ENCODE results near the gene PPP1CA. TPM values are rescaled to one million over a fixed set of nuclear protein-coding genes. Genes with fewer than 3 reads are reported as not detected.

PPP1CA gene
- total and polyA plus RNA-seq, 2 donors (not counting 1 experiment from before 2014, with no cell fraction given): 218 to 251 TPM

DNA sequence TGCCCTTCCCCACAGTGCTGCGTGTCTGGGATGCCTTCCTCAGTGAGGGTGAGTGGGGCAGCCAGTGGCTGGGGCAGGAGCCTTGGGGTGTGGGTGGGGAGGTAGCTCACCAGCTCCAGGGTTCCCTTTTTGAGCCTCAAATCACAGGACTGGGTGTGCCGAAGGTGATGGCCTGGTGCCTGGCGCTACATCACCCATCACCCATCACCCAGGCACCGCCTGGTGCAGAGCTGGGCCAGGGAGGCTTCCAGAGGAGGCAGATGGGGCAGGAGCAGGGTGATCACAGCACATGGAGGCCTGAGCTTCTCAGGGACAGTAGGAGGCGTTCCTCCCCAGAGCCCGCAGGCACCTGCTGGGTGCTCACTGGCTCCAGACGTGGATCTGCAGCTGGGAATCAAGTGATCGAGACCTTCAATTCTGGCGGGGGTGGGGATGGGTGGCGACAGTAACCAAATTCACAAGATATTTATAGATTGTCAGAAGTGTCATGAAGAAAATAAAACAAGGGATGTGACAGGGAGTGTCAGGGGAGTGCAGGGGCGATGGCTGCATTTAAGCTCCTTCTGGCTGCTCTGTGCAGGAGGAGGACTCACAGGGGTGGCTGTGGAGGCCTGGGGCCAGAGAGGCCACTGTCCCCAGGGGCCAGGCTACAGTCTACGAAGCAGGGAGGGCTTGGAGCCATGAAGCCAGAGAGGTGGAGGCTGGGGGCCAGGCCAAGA lies 5.5 kb upstream of the PPP1CA start:
- peak overlapping the region; percentile 100 for H3K27ac Mint-ChIP-seq
- peak overlapping the region; percentile 83 to 88 for H3K27ac ChIP-seq (ENCODE audit: low read length in 2 of 2)
- ATAC-seq (ENCODE audit: low read depth) (no peak), DNase-seq (peak; percentile 51)
- 16% methylated on average over 4 of the region's 12 CpGs for WGBS (ENCODE audit: insufficient coverage)
- peak overlapping the region in 4 of 5 experiments; percentile 7 to 96 (median 36) for H3K4me3 ChIP-seq (ENCODE audit: control extremely low read depth in 1 of 5, extremely low read depth in 1 of 5, insufficient read depth in 1 of 5, low read depth in 2 of 5, low read length in 4 of 5)
- H3K4me1 Mint-ChIP-seq: peaks cover 84% of the 10 kb centered on the region
- ChIA-PET POLR2A (interaction anchor here (0.6 to 4.2 kb wide), 9 partner anchors 9 to 77 kb away, joined by 3 to 78 read pairs (median 5); partner anchors contain the start of genes PTPRCAP, RAD9A, RPS6KB2 and TMEM134), CTCF (interaction anchor here (0.8 to 3.4 kb wide), 9 partner anchors 8 to 65 kb away, joined by 3 to 18 read pairs (median 4); partner anchors contain the start of genes CARNS1, PTPRCAP and RAD9A)
- no peak overlapping the region for H2AFZ ChIP-seq (ENCODE audit: insufficient read depth, low read depth, low read length, poor library complexity, severe bottlenecking)
- peaks cover 77% of the 10 kb centered on the region for H3K79me2 ChIP-seq (ENCODE audit: control insufficient read depth, insufficient read depth, low read length)
- peak overlapping the region; percentile 89 for H3K4me2 ChIP-seq (replicated peaks; ENCODE audit: low read depth, low read length, poor library complexity, severe bottlenecking)
- H3K36me3 ChIP-seq (replicated peaks in 1 of 2; ENCODE audit: control extremely low read depth in 1 of 2, control insufficient read depth in 1 of 2, extremely low read depth in 1 of 2, insufficient read depth in 2 of 2, low read length in 1 of 2): peaks cover 0 to 49% of the 10 kb centered on the region in 2 experiments
- H4K20me1 ChIP-seq (ENCODE audit: control insufficient read depth, insufficient read depth, low read length, poor library complexity, severe bottlenecking): peaks cover 47% of the 10 kb centered on the region
- no peaks in the 10 kb centered on the region for H3K9me3 Mint-ChIP-seq (ENCODE audit: insufficient read depth)
- peak overlapping the region; percentile 89 for H3K9ac ChIP-seq (ENCODE audit: low read length)
- no peaks in the 10 kb centered on the region for H3K27me3 Mint-ChIP-seq
- H3K27me3 ChIP-seq (replicated peaks in 1 of 4; ENCODE audit: control extremely low read depth in 1 of 4, control insufficient read depth in 3 of 4, insufficient read depth in 4 of 4, low read length in 3 of 4): no peaks in the 10 kb centered on the region
- peaks cover 0 to 2% (median 0%) of the 10 kb centered on the region in 3 donors for H3K9me3 ChIP-seq (ENCODE audit: control extremely low read depth in 1 of 3, control insufficient read depth in 2 of 3, insufficient read depth in 1 of 3, low read length in 2 of 3)
- intact Hi-C loops (cut with micrococcal nuclease): loop anchor here (10.0 kb wide), 1 partner anchor 178 kb away; the partner anchor contains the start of gene GSTP1
- peaks cover 91 to 96% of the 10 kb centered on the region in 2 donors for H3K4me1 ChIP-seq (ENCODE audit: control insufficient read depth in 2 of 2, insufficient read depth in 2 of 2, low read length in 2 of 2)
- no peak for TF ChIP-seq EZH2 (IDR thresholded peaks at IDR 0.05; ENCODE audit: borderline replicate concordance, insufficient read depth, low read depth, low read length, poor library complexity, severe bottlenecking)
- TF ChIP-seq, protein P1, sequence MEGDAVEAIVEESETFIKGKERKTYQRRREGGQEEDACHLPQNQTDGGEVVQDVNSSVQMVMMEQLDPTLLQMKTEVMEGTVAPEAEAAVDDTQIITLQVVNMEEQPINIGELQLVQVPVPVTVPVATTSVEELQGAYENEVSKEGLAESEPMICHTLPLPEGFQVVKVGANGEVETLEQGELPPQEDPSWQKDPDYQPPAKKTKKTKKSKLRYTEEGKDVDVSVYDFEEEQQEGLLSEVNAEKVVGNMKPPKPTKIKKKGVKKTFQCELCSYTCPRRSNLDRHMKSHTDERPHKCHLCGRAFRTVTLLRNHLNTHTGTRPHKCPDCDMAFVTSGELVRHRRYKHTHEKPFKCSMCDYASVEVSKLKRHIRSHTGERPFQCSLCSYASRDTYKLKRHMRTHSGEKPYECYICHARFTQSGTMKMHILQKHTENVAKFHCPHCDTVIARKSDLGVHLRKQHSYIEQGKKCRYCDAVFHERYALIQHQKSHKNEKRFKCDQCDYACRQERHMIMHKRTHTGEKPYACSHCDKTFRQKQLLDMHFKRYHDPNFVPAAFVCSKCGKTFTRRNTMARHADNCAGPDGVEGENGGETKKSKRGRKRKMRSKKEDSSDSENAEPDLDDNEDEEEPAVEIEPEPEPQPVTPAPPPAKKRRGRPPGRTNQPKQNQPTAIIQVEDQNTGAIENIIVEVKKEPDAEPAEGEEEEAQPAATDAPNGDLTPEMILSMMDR (IDR thresholded peaks at IDR 0.05): no peak
- peak overlapping the region; percentile 72 for H3K4me3 Mint-ChIP-seq

Measured in B cell (primary cell).